HG03565 (cell line): ENCODE data around the gene WDR77.

Experiments used
- ATAC-seq: cut with Tn5 transposase; IDR thresholded peaks from one replicate; pipeline ENCODE4 v1.9.1; 2021; ENCODE audit warnings: mild to moderate bottlenecking, moderate library complexity; ENCODE audit not compliant: unreplicated experiment

WDR77 gene

DNA sequence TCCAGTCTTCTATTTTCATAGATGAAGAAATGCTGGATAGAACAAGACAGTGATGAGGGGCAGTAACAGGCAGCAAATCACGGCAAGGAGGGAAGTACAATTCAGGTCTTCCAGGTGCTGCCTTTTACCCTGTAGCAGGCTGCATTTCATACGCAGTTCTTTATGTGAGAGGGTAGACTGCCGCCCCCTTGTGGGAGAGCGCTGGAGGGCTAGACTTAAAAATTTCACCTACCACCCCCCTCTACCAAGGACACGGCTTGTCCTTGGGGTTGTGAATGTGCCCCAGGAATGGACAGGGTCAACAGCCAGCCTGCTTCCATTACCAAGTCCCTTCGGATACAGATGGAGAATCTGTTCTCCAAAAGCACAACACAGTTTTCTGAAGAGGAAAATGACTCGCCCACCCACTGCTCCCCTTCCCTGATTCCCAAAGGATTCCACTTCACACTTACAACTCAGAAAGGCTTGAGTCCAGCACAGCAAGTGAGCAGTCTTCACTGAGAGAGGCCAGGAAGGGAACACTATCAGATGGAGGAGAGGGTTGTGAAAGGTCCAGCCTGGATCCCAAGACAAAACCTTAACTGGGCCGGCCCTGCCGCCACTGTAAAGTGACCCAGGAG is 7.4 kb downstream of the WDR77 start:
- no peak for ATAC-seq

DNA sequence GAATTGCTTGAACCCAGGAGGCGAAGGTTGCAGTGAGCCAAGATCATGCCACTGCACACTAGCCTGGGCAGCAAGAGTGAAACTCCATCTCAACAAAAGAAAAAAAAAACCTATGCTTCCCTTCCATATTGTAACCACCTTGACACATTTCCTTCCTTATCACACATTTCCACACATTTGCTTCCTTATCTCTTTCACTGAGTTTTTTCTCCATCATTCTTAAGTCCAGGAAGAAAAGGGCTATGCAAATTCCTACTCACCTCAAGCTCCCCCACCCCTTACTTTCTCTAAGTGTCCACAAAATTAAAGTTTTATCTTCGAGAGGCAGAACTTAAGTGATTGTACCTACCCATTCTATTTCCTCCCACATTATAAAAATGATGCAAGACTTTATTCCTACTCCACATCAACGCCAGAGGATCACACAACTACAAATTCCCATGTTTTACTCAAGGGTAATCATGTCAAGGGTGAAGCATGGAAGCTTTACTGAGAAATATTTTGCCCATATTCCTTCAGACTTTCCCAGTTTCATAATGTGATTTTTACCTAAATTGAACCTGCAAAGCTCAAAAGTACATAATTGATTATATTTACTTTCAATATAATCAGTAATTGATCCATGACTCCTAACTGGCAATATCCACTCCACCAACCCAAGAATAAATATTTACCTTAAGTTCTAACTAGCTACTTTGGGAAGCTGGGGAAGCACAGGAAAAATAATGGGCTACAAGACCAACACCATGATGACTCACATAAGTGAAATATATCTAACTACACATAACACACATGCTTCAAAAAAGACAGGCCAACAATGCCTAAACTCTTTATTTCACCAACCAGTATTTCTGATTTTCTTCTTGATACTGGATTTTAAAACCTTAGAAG is 9.3 kb downstream of the WDR77 start:
- no peak for ATAC-seq

DNA sequence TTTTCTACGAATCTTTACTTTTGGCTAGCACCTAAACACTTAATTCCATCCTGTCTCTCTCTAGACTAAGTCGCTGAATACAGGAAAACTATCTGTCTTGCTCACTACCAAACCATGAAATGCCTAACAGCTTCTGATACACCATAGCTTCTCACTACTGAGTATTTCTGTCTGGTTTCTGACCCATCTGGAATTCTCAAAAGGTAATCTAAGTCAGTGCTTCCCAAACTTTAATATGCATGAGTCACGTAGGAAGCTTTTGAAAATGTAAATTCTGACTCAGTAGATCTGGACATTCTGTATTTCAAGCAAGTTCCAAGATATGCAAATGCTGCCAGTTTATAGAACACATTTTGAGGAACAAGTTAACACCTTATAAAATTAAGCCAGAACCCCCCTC is 12.3 kb downstream of the WDR77 start:
- no peak for ATAC-seq

DNA sequence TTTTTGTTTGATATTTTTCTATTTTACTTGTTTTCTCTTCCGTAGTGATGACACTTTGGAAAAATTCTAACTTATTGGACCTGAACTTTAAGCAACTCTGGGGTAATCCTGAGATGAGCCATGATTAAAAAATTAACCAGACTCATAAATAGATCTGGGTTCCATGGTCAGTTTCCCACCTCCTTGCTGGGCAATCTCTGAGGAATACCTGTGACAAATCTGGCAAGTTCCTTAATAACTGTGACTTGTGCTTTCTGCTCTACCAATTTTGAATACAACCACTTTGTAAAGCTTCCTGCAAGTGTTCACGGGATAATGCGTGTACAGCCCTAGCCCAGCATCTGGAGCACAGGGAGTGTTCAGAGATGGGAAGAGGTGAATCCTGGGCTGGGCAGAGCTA is 24.8 kb downstream of the WDR77 start:
- ATAC-seq, result no peak

DNA sequence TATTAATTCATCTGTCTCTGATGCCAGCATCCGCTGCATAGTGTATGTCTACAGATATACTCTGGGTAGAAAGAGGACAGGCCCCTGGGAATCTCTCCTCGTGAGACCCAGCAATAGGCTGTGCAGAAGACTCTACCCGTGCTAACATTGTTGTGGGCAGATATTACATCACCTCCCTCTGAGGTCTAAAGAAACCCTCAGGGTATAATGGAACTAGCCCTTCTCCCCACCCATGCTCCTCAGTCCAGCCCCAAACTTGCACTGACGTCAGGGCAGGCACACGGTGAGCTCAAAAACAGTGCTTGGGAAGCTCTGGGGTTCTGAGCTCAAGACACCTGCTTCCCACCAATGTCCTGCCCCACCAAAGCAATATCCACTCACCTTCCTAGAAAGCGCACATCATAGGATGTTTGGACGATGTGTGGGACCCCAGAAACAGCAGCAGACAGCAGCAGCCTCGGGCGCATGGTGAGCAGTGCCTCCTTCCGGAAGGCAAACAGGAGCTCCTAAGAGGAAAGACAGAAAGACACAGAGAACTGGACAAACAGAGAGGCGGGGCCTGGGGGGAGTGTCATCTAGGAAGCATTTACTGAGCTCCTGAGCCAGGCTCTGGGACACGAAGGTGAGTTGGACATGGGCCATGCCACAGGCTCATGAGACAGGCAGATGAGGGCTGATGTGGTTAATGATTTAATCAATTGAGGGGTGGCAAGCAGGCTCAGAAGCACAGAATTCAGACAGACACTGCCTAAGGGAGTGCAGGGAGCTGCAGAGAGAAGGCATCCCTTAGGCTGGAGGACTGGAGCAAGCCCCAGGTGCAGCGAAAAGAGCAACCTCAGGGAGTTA is 26.3 kb downstream of the WDR77 start:
- no peak for ATAC-seq

DNA sequence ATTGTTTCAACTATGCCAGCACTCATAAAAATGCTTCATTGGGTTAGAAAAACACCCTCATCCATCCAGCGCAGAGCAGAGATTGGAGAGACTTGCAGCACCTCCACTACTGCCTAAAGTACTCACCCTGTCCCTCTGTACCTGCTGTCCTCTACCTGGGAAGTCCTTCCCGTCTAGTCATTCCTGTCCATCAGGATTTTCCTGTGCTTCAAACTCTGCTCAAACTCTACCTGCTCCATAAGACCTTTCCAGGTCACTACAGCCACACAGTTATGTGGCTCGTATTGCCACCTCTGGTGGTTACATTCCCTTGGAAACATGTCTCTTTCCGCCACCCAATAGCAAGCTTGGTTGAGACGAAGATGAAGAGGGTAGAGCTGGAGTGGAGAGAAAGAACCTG is 28.7 kb downstream of the WDR77 start:
- no peak for ATAC-seq

DNA sequence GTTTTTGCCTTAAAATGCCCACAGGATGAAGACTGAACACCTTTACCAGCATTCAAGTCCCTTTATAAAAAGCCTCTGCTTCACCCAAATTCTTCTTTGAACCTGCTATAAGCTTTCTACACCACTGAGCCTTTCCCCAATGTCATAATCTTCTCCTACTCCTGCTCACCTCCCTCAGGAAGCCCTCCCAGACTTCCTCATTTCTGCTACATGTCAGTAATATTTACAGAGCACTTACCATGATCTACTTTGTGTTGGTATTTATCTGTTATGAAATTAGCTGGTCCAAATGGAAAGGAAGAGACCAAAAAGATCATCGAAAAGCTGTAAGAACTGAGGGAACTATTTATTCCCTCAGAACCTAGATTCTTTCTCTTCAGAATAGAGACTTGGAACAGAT is 30.0 kb downstream of the WDR77 start:
- ATAC-seq, result no peak

DNA sequence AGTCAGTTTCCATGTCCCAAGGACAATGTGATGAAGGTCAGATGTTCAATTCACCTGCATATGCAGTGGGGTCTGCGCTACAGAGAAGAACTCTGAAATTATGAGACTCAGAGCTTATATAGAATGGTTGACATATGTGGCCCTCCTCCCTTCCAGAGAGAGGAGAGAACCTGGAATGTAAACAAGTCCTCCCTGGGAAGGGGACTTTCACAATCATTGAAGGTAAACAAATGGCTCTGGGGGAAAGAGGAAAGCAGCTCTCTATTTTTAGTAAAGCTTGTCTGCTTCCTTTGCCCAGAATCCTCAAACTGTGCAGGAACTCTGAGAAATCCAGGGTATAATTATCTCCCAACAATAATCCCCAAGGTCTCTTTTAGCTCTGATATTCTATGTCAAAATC is 31.3 kb downstream of the WDR77 start:
- no peak for ATAC-seq

DNA sequence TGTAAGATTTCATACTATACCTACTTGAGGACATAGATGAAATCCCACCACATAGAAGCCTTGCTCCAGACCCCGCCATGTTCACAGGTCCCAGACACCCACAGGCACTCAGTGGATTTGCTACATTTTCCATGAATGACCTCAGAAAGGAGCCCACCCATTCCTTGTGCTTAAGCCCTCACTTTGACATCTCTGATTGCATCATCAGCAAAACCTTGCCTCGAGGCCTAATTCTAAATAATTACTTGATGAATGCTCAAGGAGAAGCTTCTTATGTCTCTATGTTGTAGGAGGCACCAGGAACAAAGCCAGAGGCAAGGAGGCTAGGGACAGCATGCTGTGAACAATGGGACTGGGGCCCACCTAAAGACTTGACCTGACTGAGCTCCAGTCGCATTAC is 33.6 kb downstream of the WDR77 start:
- ATAC-seq, result no peak

DNA sequence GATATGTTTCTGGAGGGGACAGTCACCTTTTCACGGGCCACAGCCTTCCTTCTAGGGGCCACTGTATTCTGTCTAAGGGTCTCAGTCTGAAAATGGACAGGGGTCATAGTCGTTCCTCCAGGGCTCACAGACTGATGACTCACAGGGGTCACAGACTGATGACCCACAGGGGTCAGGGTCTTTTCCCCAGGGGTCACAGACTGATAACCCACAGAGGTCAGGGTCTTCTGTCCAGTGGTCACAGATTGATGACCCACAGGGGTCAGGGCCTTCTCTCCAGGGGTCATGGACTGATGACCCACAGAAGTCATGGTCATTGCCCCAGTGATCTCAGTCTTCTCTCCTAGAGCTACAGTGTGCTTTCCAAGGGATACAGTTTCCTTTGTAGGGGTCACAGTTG is 34.3 kb downstream of the WDR77 start:
- no peak for ATAC-seq

DNA sequence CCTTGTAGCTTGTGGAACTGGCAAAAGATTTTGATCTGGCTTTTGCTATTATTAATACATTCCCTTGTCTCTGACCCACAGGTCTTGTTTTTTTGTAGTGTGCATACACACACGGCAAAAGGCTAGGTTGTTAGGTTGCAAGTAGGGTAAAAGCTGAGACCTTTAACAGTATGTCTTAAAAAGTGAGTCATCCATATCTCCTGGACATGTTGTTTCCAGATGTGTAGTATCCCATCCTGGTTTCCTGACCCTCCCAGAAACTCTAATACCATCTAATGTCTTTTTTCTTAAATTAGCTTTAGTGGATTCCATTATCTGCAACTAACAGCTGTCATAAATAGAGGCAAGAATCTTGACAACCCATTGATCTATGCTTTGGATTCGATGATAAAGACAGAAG is 36.2 kb downstream of the WDR77 start:
- ATAC-seq, result no peak

DNA sequence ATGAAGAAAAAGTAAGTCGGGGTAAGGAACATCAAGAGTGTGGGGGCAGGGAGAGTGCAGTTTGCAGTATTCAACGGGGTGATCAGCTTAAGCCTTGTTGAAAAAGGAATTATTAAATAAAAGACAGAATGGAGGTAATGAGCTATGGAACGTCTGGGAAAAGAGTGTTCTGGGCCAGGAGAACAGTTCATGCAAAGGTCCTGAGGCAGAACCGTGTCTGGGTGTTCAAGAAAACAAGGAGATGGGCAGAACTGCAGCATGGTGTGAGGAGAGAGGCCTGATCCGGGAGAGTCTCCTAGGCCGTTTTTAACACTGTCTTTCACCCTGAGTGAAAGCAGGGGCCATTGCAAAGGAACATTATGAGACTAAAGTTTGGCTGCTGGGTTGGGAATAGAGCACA is 41.8 kb downstream of the WDR77 start:
- no peak for ATAC-seq

DNA sequence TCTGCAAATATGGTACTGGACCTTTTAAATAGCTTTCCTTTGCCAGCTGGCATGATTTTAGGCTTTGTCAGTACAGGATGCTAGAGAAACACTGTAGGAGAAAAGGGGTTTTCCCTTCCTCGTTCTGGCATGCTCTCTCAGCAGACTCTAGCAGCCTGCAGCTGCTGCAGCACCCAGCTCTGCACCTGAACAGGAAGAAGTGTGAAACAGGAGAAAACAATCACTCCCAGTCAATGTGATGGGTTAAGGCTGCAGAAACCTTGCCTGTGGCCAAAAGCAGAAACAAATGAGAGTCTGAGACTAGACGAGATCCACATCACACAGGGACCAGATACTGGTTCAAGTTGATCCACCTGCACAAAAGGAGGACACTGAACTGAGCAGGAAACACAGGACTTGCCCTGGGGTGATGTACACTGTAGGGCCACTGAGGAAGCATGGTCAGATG is 42.7 kb downstream of the WDR77 start:
- ATAC-seq, result peak; percentile 94

DNA sequence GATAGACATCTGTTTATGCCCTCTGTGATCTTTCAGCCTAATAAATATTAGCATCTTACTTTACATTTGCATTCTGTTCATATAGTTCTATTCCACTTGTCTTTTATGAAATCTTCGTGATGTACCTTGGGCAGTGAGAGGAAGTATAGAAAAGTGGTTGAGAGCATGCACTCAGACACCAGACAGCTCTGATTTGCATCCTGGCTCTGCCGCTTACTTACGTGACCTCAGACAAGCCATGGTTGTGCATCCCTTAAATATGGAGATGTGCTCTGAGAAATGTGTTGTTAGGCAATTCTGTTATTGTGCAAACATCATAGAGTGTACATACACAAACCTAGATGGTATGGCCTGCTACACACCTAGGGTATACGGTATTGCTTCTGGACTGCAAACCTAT is 44.5 kb downstream of the WDR77 start:
- no peak for ATAC-seq

DNA sequence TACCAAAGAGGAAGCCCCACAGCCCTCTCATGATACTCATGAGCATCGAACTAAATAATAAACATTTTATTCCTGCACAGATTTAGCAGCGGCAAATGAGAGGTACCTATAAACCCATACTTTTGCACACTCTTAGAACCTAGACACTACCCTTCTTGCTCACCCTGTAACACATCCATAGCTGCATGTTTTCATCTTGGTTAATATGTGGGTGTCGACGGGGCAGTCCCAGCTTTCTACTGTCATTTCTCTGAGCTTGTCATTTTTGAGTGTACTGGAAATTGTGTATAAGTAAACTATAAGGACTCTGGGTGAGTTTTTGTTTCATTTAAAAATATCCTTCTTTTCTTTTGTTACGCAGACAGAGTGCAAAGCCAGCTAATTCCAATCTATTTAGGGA is 47.0 kb downstream of the WDR77 start:
- ATAC-seq, result no peak

DNA sequence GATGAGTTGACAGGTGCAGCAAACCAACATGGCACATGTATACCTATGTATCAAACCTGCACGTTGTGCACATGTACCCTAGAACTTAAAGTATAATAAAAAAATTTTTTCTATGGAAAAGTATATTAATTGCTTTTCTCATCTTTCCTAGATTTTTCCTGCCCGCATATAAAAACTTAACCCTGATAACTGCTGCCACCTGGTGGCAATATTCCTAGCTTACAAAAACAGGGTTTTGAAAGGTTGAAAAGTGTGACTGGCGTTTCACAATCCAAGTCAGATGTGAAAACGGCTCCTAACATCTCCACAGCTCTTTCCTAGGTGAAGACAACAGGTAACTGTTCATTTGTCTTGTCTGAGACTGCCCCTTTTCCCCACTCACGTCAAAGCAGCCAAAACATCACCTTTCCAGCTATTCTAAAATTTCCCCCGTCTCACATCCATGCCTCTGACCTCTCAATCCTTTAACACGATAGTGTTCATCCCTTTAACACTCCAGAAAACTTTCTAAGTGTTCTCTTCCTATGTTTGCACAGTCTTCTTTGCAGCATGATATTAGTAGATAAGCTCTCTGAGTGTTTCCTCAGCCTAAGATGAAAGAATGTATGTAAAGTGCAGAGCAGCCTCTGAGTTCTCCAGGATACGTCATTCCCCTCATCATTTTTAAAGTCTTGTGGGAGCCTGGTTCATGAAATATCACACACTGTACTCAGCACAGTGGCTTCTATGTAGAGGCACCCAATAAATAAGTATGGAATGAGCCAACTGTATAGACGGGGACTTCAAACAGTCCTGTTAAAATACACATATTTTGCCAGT is 49.1 kb downstream of the WDR77 start:
- ATAC-seq, result no peak

DNA sequence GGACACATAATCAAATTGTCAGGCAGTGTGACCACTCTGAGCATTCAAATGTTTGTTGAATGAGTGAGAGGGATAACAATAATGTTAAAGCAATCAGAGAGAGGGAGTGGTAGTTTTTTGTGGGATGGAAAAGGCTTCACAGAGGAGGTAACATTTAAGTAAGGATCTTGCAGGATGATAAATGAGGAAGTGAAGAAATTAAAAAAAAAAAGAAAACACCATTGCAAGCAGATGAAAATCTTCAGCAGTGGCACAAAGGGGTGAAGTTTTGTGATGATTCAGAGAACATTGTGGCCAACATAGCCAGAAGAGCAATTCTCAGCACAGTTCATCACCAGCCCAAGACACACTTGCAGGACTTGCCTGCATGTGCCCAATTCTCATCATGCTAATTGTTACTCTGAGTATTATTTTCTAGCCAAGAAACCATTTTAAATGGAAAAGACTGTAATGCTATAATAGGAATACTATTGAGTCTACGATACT is 56.6 kb downstream of the WDR77 start:
- no peak for ATAC-seq

DNA sequence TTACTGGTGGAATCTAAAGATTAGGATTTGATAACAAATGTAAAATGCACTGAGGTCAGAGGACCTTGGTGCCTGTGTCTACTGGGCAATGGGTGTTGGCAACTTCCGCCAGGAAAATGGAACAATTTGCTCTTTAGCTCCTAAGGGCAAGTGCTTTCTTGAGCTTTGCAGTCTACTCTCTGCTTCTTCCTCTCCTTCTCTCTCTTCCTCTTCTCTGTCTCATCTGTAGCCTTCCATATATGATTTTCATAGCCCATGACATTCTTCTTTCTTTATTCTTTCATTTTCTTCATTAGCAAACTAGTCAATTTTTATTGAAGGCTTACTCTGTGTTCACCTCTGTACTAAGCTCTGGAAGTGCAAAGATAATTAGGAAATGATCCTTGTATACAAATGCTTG is 57.0 kb downstream of the WDR77 start:
- no peak for ATAC-seq
